MG63 (cell line): ENCODE data around the gene RUBCN. TPM values are rescaled to one million over a fixed set of nuclear protein-coding genes. Genes with fewer than 3 reads are reported as not detected.
"Not testable (repeated sequence)": the region's sequence is repeated elsewhere in the genome, so short reads cannot be mapped to it uniquely, and the experiment has no call there.

Experiments
- DNase-seq: peaks from one replicate; pipeline ENCODE4 v3.0.0-alpha.2; 2020
- H3K27me3 ChIP-seq: fragments of 250-450 bp; sonication (Bioruptor Pico); 2 replicates; pipeline ENCODE4 v1.5.1; 2020; ENCODE audit warnings: mild to moderate bottlenecking, moderate library complexity
- H3K36me3 ChIP-seq: fragments of 250-450 bp; sonication (Bioruptor Pico); 2 replicates; pipeline ENCODE4 v1.5.1; 2020; ENCODE audit warnings: mild to moderate bottlenecking, moderate library complexity
- H3K4me3 ChIP-seq: fragments of 250-450 bp; sonication (Bioruptor Pico); 2 replicates; pipeline ENCODE4 v1.5.1; 2020; ENCODE audit warnings: mild to moderate bottlenecking, moderate library complexity
- H3K9me3 ChIP-seq: fragments of 250-450 bp; sonication (Bioruptor Pico); 2 replicates; pipeline ENCODE4 v1.5.1; 2020; ENCODE audit warnings: mild to moderate bottlenecking, moderate library complexity
- total RNA-seq: library from RNA; depleted of rRNA; stranded (reverse); fragments of >200 nt; shearing (Covaris generic); gene quantifications from 2 replicates; pipeline ENCODE4 v1.2.3, GENCODE V29; 2014; ENCODE audit warnings: low replicate concordance

Gene RUBCN
- total RNA-seq, 1 experiment from 2014 or later: 3.2 TPM

DNA sequence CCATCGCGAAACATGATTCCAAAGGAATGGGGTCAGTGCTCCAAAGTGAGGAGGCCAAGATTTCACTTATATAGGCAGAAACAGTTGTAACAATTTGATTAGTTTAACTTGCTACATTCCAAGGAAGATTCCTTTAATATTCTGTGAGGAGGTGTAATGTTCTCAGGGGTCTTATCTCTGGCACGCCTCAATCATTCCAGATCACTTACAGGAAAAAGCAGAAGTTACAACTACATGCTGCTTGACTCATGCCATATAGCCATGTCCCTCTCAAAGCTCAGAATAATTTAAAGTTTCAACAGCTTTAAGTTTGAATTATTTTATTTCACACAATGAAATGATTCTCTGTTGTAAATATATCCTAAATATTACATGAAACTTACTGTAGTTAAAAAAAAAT, 9.5 kb upstream of the RUBCN start:
- H3K9me3 ChIP-seq: no peaks in the 10 kb centered on the region
- no peak overlapping the region for H3K4me3 ChIP-seq
- H3K36me3 ChIP-seq: no peaks in the 10 kb centered on the region
- H3K27me3 ChIP-seq: no peaks in the 10 kb centered on the region
- DNase-seq: no peak

DNA sequence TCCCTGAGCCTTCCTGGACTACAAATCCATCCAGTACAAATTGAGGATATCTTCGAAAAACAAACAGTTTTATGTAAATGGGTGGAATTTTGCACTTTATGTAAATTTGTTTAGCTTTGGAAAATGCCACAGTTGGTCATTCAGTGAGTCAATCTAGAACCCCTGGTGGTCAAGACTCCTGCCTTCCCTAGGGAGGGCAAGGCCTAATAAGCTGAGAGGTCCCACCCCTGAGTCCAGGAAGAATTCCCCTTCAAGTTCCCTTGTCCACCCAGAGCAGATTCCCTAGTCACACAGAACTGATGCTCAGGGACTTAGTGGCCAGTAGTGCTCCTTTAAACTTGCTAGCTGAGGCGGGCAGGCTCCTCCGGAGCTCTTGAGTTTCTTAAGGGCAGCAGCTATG, 6.1 kb upstream of the RUBCN start:
- Histone ChIP-seq H3K9me3 (no peaks in the 10 kb centered on the region), H3K27me3 (no peaks in the 10 kb centered on the region), H3K4me3 (no peak overlapping the region), H3K36me3 (no peaks in the 10 kb centered on the region)
- DNase-seq: no peak

DNA sequence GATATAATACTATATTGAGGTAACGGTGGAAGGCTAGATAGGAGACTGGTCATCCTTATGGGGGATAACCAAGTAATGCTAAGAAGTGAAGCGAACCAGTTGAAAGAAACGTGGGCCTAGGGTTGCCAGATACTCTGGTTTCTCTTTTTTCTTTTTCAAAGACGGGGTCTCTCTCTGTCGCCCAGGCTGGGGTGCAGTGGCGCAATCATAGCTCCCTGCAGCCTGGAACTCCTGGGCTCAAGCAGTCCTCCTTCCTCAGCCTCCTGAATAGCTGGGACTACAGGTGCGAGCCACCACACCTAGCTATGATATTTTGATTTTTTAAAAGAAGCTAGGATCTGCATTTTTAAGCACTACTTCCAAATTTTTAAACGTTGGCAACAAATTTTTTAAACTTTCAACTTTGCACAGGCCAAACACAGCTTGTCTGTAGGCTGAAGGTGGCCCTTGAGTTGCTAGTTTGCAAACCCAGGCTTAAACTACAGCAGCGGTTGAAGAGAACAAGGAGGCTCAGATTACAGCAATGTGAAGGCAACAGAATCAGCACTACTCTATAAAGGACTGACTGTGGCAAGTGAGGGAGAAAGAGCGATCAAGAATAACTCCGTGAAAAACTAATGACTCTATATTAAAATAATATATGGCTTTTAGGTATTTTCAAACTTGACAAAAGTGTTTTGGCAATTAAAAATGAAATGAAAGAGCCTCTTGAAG, 1.2 kb upstream of the RUBCN start:
- Histone ChIP-seq H3K36me3 (peaks cover 2% of the 10 kb centered on the region; the same call in 1 of the 2 replicates), H3K9me3 (no peaks in the 10 kb centered on the region), H3K27me3 (no peaks in the 10 kb centered on the region), H3K4me3 (peak overlapping the region; percentile 100)
- no peak for DNase-seq

DNA sequence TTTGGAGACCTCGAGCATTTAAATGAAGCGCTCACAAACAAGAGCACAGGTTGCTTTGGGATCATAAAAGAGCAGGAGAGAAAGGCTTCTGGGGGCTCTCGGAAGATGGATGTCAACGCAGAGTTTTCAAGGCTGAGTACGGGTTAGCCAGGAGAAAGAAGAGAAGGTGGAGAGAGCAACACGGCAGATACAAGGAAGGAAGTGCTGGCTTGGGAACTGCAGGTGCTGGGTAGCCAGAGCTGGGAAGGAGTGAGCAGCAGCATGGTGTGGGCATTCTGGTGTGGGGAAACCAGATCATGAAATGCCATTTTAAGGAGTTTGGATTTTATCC, 580 bp upstream of the RUBCN start:
- Histone ChIP-seq H3K27me3 (no peaks in the 10 kb centered on the region), H3K36me3 (peaks cover 2% of the 10 kb centered on the region; the same call in 1 of the 2 replicates), H3K4me3 (peak overlapping the region; percentile 100), H3K9me3 (no peaks in the 10 kb centered on the region)
- no peak for DNase-seq

DNA sequence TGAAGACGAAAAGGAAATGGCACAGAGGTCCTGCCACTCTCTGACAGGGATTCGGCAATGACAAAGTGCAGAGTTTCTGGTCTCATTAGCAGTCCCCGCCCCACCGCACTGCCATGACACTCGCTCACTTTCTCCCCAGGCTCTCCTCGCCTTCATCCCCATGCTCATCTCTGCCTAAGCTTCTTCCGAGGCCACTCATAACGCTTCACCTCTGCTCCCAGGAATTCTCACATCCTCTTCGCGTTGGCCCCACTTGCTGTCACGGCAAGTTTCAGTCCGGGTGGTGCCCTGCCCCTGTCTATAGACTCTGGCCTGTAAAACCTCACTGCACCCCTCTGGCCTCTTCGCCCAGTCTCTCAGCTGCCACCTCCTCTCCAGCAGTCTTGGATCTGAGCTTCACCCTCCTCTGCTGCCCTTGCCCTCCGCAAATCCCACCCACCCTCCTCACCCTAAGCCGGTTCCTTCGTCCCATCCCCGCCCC, 654 bp downstream of the RUBCN start:
- no peak for DNase-seq
- Histone ChIP-seq H3K27me3 (no peaks in the 10 kb centered on the region), H3K36me3 (peaks cover 2% of the 10 kb centered on the region; the same call in 1 of the 2 replicates), H3K9me3 (no peaks in the 10 kb centered on the region), H3K4me3 (peak overlapping the region; percentile 100)

DNA sequence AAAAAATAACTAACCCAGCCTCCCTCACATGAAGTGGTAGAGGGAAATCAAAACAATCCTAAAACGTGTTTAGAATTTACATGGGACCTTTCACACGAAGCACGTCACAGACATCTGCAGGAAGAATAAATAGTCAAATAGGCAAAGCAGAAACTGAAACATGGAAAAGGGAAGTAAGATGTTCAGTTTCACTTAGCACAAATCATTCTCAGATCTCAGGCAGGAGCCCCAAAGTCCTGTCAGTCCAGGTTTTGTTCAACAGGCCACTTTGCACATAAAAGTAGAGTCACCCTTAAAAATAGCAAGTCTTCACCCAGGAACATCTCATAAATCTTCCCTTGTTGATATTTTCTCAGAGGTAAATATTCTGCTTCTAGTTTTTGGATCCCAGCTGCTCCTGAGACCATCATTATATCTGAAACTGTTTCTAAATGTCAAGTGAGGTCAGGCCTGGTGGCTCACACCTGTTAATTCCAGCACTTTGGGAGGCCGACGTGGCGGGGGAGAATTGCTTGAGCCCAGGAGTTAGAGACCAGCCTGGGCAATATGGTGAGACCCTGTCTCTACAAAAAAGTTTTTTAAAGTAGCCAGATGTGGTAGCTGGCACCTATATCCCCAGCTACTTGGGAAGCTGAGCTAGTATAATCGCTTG, 1.9 kb downstream of the RUBCN start:
- no peaks in the 10 kb centered on the region for H3K9me3 ChIP-seq
- H3K36me3 ChIP-seq: peaks cover 2% of the 10 kb centered on the region; the same call in 1 of the 2 replicates
- no peak overlapping the region for H3K4me3 ChIP-seq
- no peak for DNase-seq
- no peaks in the 10 kb centered on the region for H3K27me3 ChIP-seq

DNA sequence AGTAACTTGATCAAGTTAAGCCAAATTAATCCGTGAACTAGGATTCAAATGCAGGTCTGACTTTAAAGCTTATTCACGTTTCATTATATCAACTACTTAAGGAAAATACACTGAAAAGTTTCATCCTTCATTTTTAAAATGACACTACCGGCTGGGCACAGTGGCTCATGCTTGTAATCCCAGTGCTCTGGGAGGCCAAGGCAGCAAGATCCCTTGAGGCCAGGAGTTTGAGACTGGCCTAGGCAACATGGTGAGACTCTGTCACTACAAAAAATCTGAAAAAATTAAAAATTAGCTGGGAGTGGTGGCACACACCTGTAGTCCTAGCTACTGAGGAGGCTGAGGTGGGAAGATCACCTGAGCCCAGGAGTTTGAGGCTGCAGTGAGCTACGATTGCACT, 3.7 kb downstream of the RUBCN start:
- Histone ChIP-seq H3K9me3 (no peaks in the 10 kb centered on the region), H3K4me3 (no peak overlapping the region), H3K36me3 (peaks cover 6% of the 10 kb centered on the region; the same call in 1 of the 2 replicates), H3K27me3 (no peaks in the 10 kb centered on the region)
- DNase-seq: no peak

DNA sequence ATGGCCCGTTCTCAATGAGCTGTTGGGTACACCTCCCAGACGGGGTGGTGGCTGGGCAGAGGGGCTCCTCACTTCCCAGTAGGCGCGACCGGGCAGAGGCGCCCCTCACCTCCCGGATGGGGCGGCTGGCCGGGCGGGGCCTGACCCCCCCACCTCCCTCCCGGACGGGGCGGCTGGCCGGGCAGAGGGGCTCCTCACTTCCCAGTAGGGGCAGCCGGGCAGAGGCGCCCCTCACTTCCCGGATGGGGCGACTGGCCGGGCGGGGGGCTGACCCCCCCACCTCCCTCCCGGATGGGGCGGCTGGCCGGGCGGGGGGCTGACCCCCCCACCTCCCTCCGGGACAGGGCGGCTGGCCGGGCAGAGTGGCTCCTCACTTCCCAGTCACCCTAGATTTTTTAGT, 5.2 kb downstream of the RUBCN start:
- not testable (repeated sequence) for H3K27me3 ChIP-seq, H3K4me3 ChIP-seq, H3K9me3 ChIP-seq, H3K36me3 ChIP-seq, DNase-seq

DNA sequence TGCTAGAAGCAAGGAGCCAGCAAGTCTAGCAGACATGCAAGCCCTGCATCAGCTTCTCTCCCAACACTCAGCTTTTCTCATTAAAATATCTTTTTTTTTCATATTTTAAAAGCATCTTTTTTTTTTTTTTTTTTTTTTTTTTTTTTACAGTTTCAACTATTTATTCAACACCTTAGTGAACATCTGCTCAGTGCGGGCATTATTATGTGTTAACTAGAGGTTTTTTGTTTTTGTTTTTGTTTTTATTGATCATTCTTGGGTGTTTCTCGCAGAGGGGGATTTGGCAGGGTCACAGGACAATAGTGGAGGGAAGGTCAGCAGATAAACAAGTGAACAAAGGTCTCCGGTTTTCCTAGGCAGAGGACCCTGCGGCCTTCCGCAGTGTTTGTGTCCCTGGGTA, 5.9 kb downstream of the RUBCN start:
- not testable (repeated sequence) for DNase-seq, H3K4me3 ChIP-seq, H3K9me3 ChIP-seq, H3K36me3 ChIP-seq, H3K27me3 ChIP-seq

- H3K27me3 ChIP-seq: no peaks in the 10 kb centered on the region
- H3K36me3 ChIP-seq: peaks cover 4% of the 10 kb centered on the region; the same call in 1 of the 2 replicates
- H3K4me3 ChIP-seq: no peak overlapping the region
- DNase-seq: peak; percentile 63
- no peaks in the 10 kb centered on the region for H3K9me3 ChIP-seq
Observed at GRCh38 chr3:197730200-197730599, 6.5 kb downstream of the RUBCN start.

DNA sequence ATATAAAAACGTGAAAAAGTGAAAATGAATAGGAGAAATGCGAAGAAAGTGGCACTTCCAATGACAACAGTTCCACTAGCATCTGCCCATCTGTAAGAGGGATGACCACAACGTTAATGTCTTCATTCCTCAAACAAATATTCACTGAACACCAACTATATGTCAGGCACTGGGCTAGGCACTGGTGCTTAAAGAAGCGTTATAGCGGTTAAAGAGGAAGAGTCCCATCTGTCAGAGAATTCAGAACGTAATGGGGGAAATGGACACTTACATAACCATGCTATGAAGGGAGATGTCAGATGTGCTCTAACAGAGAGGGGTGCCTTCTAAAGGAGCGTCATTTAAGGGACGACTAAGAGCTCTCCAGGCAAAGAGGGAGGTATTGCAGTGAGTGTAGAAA, 8.2 kb downstream of the RUBCN start:
- Histone ChIP-seq H3K27me3 (no peaks in the 10 kb centered on the region), H3K4me3 (no peak overlapping the region), H3K36me3 (peaks cover 4% of the 10 kb centered on the region; the same call in 1 of the 2 replicates), H3K9me3 (peaks cover 14% of the 10 kb centered on the region)
- DNase-seq: no peak

DNA sequence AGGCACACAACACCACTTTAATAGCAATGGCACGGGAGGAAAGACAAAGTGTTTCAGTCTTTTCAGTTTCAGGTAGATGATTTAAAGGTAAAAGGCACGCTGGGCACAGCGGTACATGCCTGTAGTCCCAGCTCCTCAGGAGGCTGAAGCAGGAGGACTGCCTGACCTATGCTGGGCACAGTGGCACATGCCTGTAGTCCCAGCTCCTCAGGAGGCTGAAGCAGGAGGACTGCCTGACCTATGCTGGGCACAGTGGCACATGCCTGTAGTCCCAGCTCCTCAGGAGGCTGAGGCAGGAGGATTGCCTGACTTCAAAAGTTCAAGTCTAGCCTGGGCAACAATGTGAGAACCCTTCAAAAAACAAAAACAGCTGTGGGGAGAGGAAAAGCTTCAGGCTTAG, 8.8 kb downstream of the RUBCN start:
- H3K36me3 ChIP-seq, H3K4me3 ChIP-seq, H3K27me3 ChIP-seq, DNase-seq: not testable (repeated sequence)
- peaks cover 20% of the 10 kb centered on the region for H3K9me3 ChIP-seq

GRCh38 chr3:197722734-197723133, 14.0 kb downstream of the RUBCN start:
- DNase-seq: no peak
- Histone ChIP-seq H3K4me3 (no peak overlapping the region), H3K36me3 (peaks cover 14% of the 10 kb centered on the region), H3K27me3 (no peaks in the 10 kb centered on the region), H3K9me3 (peaks cover 35% of the 10 kb centered on the region)

GRCh38 chr3:197720694-197721093, 16.0 kb downstream of the RUBCN start:
- no peak for DNase-seq
- no peak overlapping the region for H3K4me3 ChIP-seq
- H3K36me3 ChIP-seq: peaks cover 14% of the 10 kb centered on the region
- H3K27me3 ChIP-seq: no peaks in the 10 kb centered on the region
- peaks cover 35% of the 10 kb centered on the region for H3K9me3 ChIP-seq

DNA sequence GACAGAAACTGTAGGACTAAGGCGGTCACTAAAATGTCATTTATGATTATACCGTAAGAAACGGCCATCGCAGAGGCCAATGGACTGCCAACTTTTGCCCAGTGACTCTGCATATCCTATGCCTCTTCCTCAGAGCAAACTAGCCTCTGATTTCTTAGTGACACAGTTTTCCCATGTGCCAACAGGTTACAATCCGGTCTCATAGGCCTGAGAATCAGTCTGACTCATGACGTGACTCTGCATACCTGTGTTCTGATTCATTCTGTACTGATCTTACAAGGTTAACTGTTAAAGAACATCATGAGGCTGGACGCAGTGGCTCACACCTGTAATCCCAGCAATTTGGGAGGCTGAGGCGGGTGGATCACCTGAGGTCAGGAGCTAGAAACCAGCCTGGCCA, 17.8 kb downstream of the RUBCN start:
- no peaks in the 10 kb centered on the region for H3K27me3 ChIP-seq
- H3K36me3 ChIP-seq: peaks cover 14% of the 10 kb centered on the region

DNA sequence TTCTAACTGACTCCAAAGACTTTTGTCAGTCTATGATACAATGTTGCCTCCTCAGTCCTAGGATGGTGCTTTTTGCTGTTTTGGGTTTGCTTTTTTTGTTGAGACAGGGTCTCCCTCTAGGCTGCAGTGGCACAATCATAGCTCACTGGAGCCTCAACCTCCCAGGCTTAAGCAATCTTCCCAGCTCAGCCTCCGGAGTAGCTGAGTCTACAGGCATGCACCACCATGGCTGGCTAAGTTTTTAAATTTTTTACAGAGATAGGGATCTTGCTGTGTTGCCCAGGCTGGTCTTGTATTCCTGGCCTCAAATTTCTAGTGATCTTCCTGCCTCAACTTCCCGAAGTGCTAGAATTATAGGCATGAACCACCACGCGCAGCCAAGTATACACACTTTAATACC, 22.5 kb downstream of the RUBCN start:
- DNase-seq: no peak
- no peaks in the 10 kb centered on the region for H3K9me3 ChIP-seq
- H3K4me3 ChIP-seq: no peak overlapping the region
- no peaks in the 10 kb centered on the region for H3K36me3 ChIP-seq
- no peaks in the 10 kb centered on the region for H3K27me3 ChIP-seq

More for the DNA sequence above, 17.8 kb downstream of the RUBCN start:
- Histone ChIP-seq H3K9me3 (peaks cover 23% of the 10 kb centered on the region), H3K4me3 (no peak overlapping the region)
- DNase-seq: peak; percentile 41

DNA sequence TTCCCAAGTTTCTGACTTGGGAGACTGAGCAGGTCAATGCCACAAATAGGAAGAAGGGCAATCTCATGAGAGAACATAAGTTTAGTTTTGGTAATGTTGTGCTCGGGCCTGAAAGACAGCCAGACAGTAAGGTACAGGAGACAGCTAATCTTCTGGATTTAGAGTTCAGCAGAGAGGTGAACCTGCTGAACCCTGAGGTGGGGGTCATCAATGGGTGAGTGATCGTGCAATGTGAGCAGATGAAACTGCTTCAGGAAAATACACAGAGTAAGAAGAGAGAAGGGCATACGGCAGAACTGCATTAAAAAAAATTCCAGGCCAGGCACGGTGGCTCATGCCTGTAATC, 23.3 kb downstream of the RUBCN start:
- H3K4me3 ChIP-seq: no peak overlapping the region
- DNase-seq: no peak
- no peaks in the 10 kb centered on the region for H3K27me3 ChIP-seq
- H3K36me3 ChIP-seq: no peaks in the 10 kb centered on the region; the same call in 1 of the 2 replicates
- no peaks in the 10 kb centered on the region for H3K9me3 ChIP-seq
